GM23338 (cell line): ENCODE data around the gene KIRREL3. TPM values are rescaled to one million over a fixed set of nuclear protein-coding genes. Genes with fewer than 3 reads are reported as not detected.
"Not testable (repeated sequence)": the region's sequence is repeated elsewhere in the genome, so short reads cannot be mapped to it uniquely, and the experiment has no call there.

Source experiments
- ATAC-seq: fragments of 200-7000 bp; cut with Tn5 transposase; 3 replicates; pipeline ENCODE4 v1.9.1; 2020
- DNase-seq: peaks from one replicate; pipeline ENCODE4 v3.0.0-alpha.2; 2015; ENCODE audit warnings: low spot score
- H2AFZ ChIP-seq: fragments of 200-600 bp; sonication (generic); 2 replicates; pipeline ENCODE4 v1.8.0; 2016; ENCODE audit warnings: antibody characterized with exemption, mild to moderate bottlenecking, moderate library complexity
- H3F3A ChIP-seq: fragments of 200-600 bp; sonication (generic); replicated peaks from 2 replicates; pipeline ENCODE4 v1.8.0; 2017; ENCODE audit warnings: antibody characterized with exemption, mixed run types, low read depth
- H3K27ac ChIP-seq: fragments of 200-600 bp; sonication (generic); 2 replicates; pipeline ENCODE4 v1.6.1; 2016; ENCODE audit warnings: low read depth
- H3K27me3 ChIP-seq: fragments of 200-600 bp; sonication (generic); 2 replicates; pipeline ENCODE4 v1.8.0; 2016; ENCODE audit warnings: mild to moderate bottlenecking, mixed run types, moderate library complexity; ENCODE audit not compliant: insufficient read depth
- H3K36me3 ChIP-seq: fragments of 200-600 bp; sonication (generic); 2 replicates; pipeline ENCODE4 v1.8.0; 2016; ENCODE audit warnings: mild to moderate bottlenecking; ENCODE audit not compliant: insufficient read depth
- H3K4me1 ChIP-seq: fragments of 200-600 bp; sonication (generic); 2 replicates; pipeline ENCODE4 v1.8.0; 2016; ENCODE audit warnings: mild to moderate bottlenecking, moderate library complexity; ENCODE audit not compliant: insufficient read depth
- H3K4me2 ChIP-seq: fragments of 200-600 bp; sonication (generic); 2 replicates; pipeline ENCODE4 v1.7.1; 2017; ENCODE audit warnings: mixed run types
- H3K4me3 ChIP-seq: fragments of 200-600 bp; sonication (generic); 2 replicates; pipeline ENCODE4 v1.6.1; 2016; ENCODE audit warnings: mixed run types
- H3K79me2 ChIP-seq: fragments of 200-600 bp; sonication (generic); replicated peaks from 2 replicates; pipeline ENCODE4 v1.8.0; 2017; ENCODE audit warnings: mild to moderate bottlenecking; ENCODE audit not compliant: insufficient read depth
- H3K9me2 ChIP-seq: fragments of 200-600 bp; sonication (generic); 2 replicates; pipeline ENCODE4 v1.8.0; 2017; ENCODE audit not compliant: insufficient read depth
- H4K20me1 ChIP-seq: fragments of 200-600 bp; sonication (generic); replicated peaks from 2 replicates; pipeline ENCODE4 v1.8.0; 2017; ENCODE audit warnings: mild to moderate bottlenecking; ENCODE audit not compliant: insufficient read depth
- H3K27ac Mint-ChIP-seq: 2 replicates; pipeline ENCODE4 v1.8.0; 2020; ENCODE audit warnings: inconsistent platforms, mild to moderate bottlenecking, moderate library complexity, mixed read lengths
- H3K27me3 Mint-ChIP-seq: 3 replicates; pipeline ENCODE4 v1.8.0; 2022; ENCODE audit warnings: low read depth, mild to moderate bottlenecking, moderate library complexity, mixed read lengths, inconsistent platforms; ENCODE audit not compliant: insufficient read depth, poor library complexity
- H3K36me3 Mint-ChIP-seq: 3 replicates; pipeline ENCODE4 v1.8.0; 2021; ENCODE audit warnings: low read depth, mild to moderate bottlenecking, inconsistent platforms, moderate library complexity, mixed read lengths
- H3K4me1 Mint-ChIP-seq: 3 replicates; pipeline ENCODE4 v1.8.0; 2020; ENCODE audit warnings: mild to moderate bottlenecking, inconsistent platforms, mixed read lengths
- H3K4me3 Mint-ChIP-seq: 3 replicates; pipeline ENCODE4 v1.8.0; 2021; ENCODE audit warnings: moderate library complexity, mild to moderate bottlenecking, inconsistent platforms, mixed read lengths
- H3K9me3 Mint-ChIP-seq: 3 replicates; pipeline ENCODE4 v1.8.0; 2020; ENCODE audit warnings: moderate library complexity, mild to moderate bottlenecking, inconsistent platforms, mixed read lengths
- CREB1 ChIP-seq: fragments of 250-450 bp; sonication (Bioruptor Pico); IDR thresholded peaks from 2 replicates; pipeline ENCODE4 v1.5.0; 2020; ENCODE audit warnings: low read depth, mild to moderate bottlenecking, moderate library complexity
- CTCF ChIP-seq, 2 experiments: fragments of 200-600 bp in 1 of 2; sonication (generic) in 1 of 2; conservative IDR thresholded peaks; 2 replicates each; pipeline versions ENCODE4 v1.5.1 to v1.6.1; 2016 to 2017; ENCODE audit warnings: antibody characterized with exemption in 2 of 2, low read depth in 2 of 2, mild to moderate bottlenecking in 2 of 2, moderate library complexity in 1 of 2
- POLR2AphosphoS5 ChIP-seq: IDR thresholded peaks from 2 replicates; pipeline ENCODE4 v1.6.1; 2016; ENCODE audit warnings: antibody characterized with exemption, low read depth
- ZNF114 ChIP-seq: fragments of 250-450 bp; sonication (Bioruptor Pico); IDR thresholded peaks from 2 replicates; pipeline ENCODE4 v1.5.0; 2020; ENCODE audit warnings: mild to moderate bottlenecking, moderate library complexity
- polyA plus RNA-seq: library from polyadenylated mRNA; unstranded; fragments of >200 nt; fragmentation: Nextera tagmentation; extraction: Ambion mirVana; gene quantifications from 2 replicates; pipeline ENCODE4 v1.2.1, GENCODE V29; 2016
- total RNA-seq: library from RNA; depleted of rRNA; stranded (reverse); fragments of >200 nt; shearing (Covaris generic); gene quantifications from 2 replicates; pipeline ENCODE4 v1.2.3, GENCODE V29; 2014

The KIRREL3 gene
- total and polyA plus RNA-seq, 2 experiments from 2014 or later, result 0.13 to 1.5 TPM

GRCh38 chr11:126396266-126396665 lies 604.3 kb downstream of the KIRREL3 start:
- not testable (repeated sequence) for DNase-seq, H2AFZ ChIP-seq, H3K27me3 ChIP-seq, H3K9me3 Mint-ChIP-seq, H3K4me3 ChIP-seq, H3K27ac ChIP-seq, H3K4me2 ChIP-seq, H3F3A ChIP-seq, H3K9me2 ChIP-seq, ATAC-seq, H3K4me1 ChIP-seq, H4K20me1 ChIP-seq, H3K27ac Mint-ChIP-seq, H3K36me3 ChIP-seq, H3K4me3 Mint-ChIP-seq, H3K27me3 Mint-ChIP-seq, H3K36me3 Mint-ChIP-seq
- peaks cover 20% of the 10 kb centered on the region for H3K79me2 ChIP-seq
- peaks cover 21% of the 10 kb centered on the region for H3K4me1 Mint-ChIP-seq

GRCh38 chr11:126395784-126396183 lies 604.8 kb downstream of the KIRREL3 start:
- not testable (repeated sequence) for H3K36me3 Mint-ChIP-seq, H2AFZ ChIP-seq, H3K36me3 ChIP-seq, H3F3A ChIP-seq, H3K27ac ChIP-seq, H3K4me3 Mint-ChIP-seq, H3K9me2 ChIP-seq, H3K4me1 ChIP-seq, DNase-seq, H3K4me2 ChIP-seq, ATAC-seq, H3K27me3 Mint-ChIP-seq, H3K27ac Mint-ChIP-seq, H3K27me3 ChIP-seq, H4K20me1 ChIP-seq, H3K4me3 ChIP-seq, H3K9me3 Mint-ChIP-seq
- H3K79me2 ChIP-seq, result peaks cover 25% of the 10 kb centered on the region
- peaks cover 22% of the 10 kb centered on the region for H3K4me1 Mint-ChIP-seq

- not testable (repeated sequence) for H3K27me3 ChIP-seq, H3K36me3 ChIP-seq, H3K27me3 Mint-ChIP-seq, H3K4me3 Mint-ChIP-seq, H3K4me3 ChIP-seq, H3K9me2 ChIP-seq, ATAC-seq, H4K20me1 ChIP-seq, H3K36me3 Mint-ChIP-seq, H3K27ac ChIP-seq, H2AFZ ChIP-seq, H3K9me3 Mint-ChIP-seq, H3F3A ChIP-seq, DNase-seq, H3K27ac Mint-ChIP-seq, H3K4me2 ChIP-seq, H3K4me1 ChIP-seq
- peaks cover 21% of the 10 kb centered on the region for H3K4me1 Mint-ChIP-seq
- peaks cover 27% of the 10 kb centered on the region for H3K79me2 ChIP-seq
These were observed 605.9 kb downstream of the KIRREL3 start for GRCh38 chr11:126394634-126395072.

- Mint-ChIP-seq H3K4me1 (peaks cover 21% of the 10 kb centered on the region), H3K9me3 (no peaks in the 10 kb centered on the region; the same call in 2 of the 3 replicates), H3K36me3 (no peaks in the 10 kb centered on the region), H3K4me3 (no peak overlapping the region), H3K27me3 (peaks cover 7% of the 10 kb centered on the region), H3K27ac (no peak overlapping the region)
- no peak overlapping the region for H3K27ac ChIP-seq
- H2AFZ ChIP-seq, result no peak overlapping the region
- H3F3A ChIP-seq, result no peaks in the 10 kb centered on the region
- DNase-seq (no peak), ATAC-seq (no peak; the same call in 2 of the 3 replicates)
- peaks cover 27% of the 10 kb centered on the region for H3K79me2 ChIP-seq
- no peaks in the 10 kb centered on the region for H3K36me3 ChIP-seq
- H3K4me3 ChIP-seq, result no peak overlapping the region
- H4K20me1 ChIP-seq, result 0 out of 2 replicates have a peak, but pooled peaks cover 5% of the 10 kb centered on the region
- H3K27me3 ChIP-seq, result no peaks in the 10 kb centered on the region
- no peak overlapping the region for H3K4me2 ChIP-seq
- H3K4me1 ChIP-seq, result peaks cover 6% of the 10 kb centered on the region; the same call in 1 of the 2 replicates
- H3K9me2 ChIP-seq, result no peaks in the 10 kb centered on the region
- TF ChIP-seq CTCF (conservative IDR thresholded peaks at IDR 0.05; ENCODE audit: low read depth in 2 of 2) (no peak), ZNF114 (CRISPR knock-in tag) (no peak), CREB1 (CRISPR knock-in tag) (no peak), POLR2AphosphoS5 (no peak)
These were observed 606.5 kb downstream of the KIRREL3 start for GRCh38 chr11:126394036-126394435.
